DLD1 (cell line): ENCODE results near the gene KIAA2012.
"Not testable (repeated sequence)": the region's sequence is repeated elsewhere in the genome, so short reads cannot be mapped to it uniquely, and the experiment has no call there.

Experiments
- in situ Hi-C: cut with HindIII; loops from 2 replicates; pipeline ENCODE4 v1.10.0; 2017; ENCODE audit warnings: low sequenced_read_pairs

The KIAA2012 gene

GRCh38 chr2:202184557-202184956, 111.5 kb downstream of the KIAA2012 start:
- in situ Hi-C loops, result no loop called here

- in situ Hi-C loops, result no loop called here
These were observed 112.1 kb downstream of the KIAA2012 start for GRCh38 chr2:202185156-202185555.

- in situ Hi-C loops, result no loop called here
These were observed 113.7 kb downstream of the KIAA2012 start for GRCh38 chr2:202186641-202187202.

GRCh38 chr2:202187570-202187969, 114.5 kb downstream of the KIAA2012 start:
- in situ Hi-C loops, result no loop called here

- in situ Hi-C loops, result no loop called here
These were observed 120.2 kb downstream of the KIAA2012 start for GRCh38 chr2:202193305-202193704.

- in situ Hi-C loops, result no loop called here
These were observed 120.9 kb downstream of the KIAA2012 start for GRCh38 chr2:202193881-202194353.

GRCh38 chr2:202194418-202194817, 121.4 kb downstream of the KIAA2012 start:
- in situ Hi-C loops, result no loop called here

- in situ Hi-C loops, result no loop called here
These were observed 123.7 kb downstream of the KIAA2012 start for GRCh38 chr2:202196727-202197126.

GRCh38 chr2:202201220-202202160, 128.4 kb downstream of the KIAA2012 start:
- in situ Hi-C loops, result no loop called here

DNA sequence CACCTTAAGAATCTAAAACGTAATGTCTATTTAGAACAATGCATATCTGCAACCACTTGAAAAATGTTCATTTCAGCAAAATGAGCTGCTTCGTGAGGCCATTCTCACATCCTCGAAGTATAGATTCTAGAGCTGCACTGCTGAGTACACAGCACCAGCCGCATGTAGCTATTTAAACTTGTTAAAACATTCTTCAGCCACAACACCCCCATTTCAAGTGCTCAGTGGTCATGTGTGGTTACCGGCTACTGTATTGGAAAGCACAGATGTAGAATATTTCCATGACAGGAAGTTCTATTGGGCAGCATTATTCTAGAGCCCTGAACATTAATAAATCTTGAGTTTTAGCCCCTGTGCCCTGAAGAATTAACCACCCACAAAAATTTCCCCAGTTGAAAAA, 130.3 kb downstream of the KIAA2012 start:
- in situ Hi-C loops, result no loop called here

DNA sequence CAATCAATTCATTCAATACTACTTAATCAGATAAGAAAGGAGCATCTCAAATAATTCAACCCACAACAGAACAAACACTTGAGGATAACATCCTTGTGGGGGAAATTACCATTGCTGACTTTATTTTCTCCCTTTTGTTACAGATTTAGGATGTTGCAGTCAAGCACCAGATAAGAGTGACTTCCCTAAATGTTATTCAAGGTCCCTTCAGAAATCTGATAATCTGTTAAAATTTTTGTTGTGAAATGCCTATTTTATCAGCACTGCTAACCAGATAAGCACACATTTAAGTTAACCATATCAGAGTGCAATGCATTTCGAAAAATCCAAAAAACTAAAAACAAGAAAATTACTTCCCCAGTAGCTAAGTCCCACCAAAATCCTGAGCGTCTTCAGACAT, 131.8 kb downstream of the KIAA2012 start:
- in situ Hi-C loops, result no loop called here

DNA sequence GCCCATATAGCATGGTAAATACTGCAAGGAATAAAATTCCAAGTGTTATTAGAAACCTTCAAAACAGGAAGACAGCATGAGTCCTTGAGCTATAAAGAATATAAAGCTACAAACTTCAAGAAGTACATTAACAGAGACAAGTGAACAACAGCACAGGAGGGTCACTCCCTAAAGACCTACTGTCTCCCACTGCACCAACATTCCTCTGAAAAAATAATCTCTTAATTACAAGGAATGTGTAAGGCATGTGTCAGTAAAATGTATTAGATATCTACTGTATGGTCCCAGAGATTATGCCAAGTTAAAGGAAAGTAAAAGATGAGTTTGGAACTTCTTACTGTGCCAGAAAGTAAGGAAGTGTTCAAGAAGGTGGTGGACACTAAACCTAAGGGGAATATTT, 135.5 kb downstream of the KIAA2012 start:
- in situ Hi-C loops, result no loop called here

- in situ Hi-C loops, result no loop called here
These were observed 142.1 kb downstream of the KIAA2012 start for GRCh38 chr2:202215179-202215578.

DNA sequence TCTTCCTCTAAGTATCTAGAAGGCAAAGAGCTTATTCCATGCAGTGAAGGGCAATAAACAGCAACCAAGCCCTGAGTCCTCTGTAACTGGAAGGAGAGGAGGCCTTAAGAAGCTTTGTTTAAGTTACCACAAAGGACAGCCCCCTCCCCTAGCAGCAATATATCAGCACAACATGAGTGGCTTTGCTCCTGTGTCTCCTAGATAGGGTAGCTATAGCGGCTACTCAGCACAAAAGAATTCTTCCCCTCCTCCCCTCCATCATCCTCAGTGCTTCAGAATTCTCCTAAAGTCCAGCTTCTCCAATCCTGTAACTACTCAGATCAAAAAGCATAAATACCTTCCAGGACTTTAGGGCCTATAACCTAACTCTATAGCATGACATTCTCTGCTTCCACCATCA, 148.8 kb downstream of the KIAA2012 start:
- in situ Hi-C loops, result no loop called here

GRCh38 chr2:202237787-202238233, 164.8 kb downstream of the KIAA2012 start:
- in situ Hi-C loops, result no loop called here

DNA sequence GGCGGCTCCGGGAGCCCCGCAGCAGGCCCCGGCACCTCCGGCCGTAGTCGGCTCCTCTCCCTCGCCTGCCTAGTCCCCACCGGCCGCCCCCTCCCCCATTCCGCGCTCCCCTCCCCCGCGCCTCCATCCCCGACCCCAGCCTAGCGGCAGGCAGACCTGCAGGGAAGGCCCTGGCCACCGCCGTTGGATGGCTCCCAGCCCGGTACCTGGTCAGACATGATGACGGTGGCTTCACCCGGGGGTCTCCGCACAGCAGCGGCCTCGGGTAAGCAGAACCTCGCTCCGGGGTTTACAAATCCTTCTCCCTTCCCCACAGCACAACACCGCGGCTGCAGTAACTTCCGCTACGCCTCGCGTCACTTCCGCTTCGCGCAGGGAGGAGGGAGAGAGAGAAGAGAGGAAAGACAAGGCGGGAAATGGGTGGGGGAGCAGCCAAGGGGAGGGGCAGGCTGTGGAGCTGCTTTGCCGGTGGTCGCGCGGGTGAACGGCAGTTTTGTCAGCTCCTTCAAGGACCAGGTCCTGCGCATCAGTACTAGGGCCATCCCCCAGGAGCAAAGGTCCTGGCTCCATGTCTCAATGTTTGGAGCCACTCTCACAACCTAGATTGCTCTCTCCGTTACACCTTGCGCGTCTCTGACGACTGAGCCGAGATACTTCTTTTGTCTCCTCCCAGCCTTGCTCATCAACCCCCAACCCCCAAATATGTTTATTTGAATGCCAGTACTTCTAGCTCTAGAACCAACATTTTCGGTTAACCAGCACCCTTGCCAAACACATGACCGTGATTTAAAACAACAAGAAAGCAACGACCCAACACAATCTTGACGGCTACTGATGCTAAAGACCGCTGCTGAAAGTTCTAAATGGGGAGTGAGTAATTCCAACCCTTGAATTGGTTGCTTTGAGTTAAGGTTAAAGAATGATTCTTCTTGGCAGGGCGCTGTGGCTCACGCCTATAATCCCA, 165.5 kb downstream of the KIAA2012 start, which contains the start of gene SUMO1:
Gene SUMO1 (minus strand): TSS at position 364 of the 964 bp plus-strand sequence. CDS start 146 bp downstream, at position 218.
- in situ Hi-C loops, result no loop called here

- in situ Hi-C loops, result not testable (repeated sequence)
These were observed 174.7 kb downstream of the KIAA2012 start for GRCh38 chr2:202247710-202248109.

GRCh38 chr2:202249521-202250253, 176.6 kb downstream of the KIAA2012 start:
- in situ Hi-C loops, result no loop called here

DNA sequence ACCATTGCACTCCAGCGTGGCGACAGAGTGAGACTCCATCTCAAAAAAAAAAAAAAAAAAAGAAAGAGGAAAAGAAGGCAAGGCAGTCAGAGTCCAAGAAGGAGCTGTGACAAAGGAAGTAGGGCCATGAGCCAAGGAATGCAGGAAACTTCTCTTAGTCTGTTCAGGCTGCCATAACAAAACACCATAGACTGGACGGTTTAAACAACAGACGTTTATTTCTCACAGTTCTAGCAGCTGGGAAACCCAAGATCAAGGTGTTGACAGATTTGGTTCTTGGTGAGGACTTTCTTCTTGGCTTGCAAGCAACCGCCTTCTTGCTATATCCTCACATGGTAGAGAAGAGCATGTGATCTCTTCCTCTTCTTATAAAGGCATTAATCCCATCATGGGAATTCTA, 178.4 kb downstream of the KIAA2012 start:
- in situ Hi-C loops, result no loop called here
